ES-I3 (cell line): ENCODE measurements around the gene SERPINA6.
"Not testable (repeated sequence)": the region's sequence is repeated elsewhere in the genome, so short reads cannot be mapped to it uniquely, and the experiment has no call there.

ENCODE experiments used
- H3K36me3 ChIP-seq: 2 replicates; pipeline ENCODE4 v1.6.1; 2013; ENCODE audit warnings: mild to moderate bottlenecking, low read length, control low read depth, moderate library complexity; ENCODE audit not compliant: insufficient read depth
- H3K4me1 ChIP-seq: 2 replicates; pipeline ENCODE4 v1.6.1; 2013; ENCODE audit warnings: mild to moderate bottlenecking, control low read depth, low read length; ENCODE audit not compliant: insufficient read depth
- H3K9ac ChIP-seq: 2 replicates; pipeline ENCODE4 v1.6.1; 2013; ENCODE audit warnings: low read depth, mild to moderate bottlenecking, low read length, moderate library complexity
- H3K9me3 ChIP-seq: 2 replicates; pipeline ENCODE4 v1.6.1; 2013; ENCODE audit warnings: mild to moderate bottlenecking, low read length, moderate library complexity; ENCODE audit not compliant: control insufficient read depth, insufficient read depth

Gene SERPINA6

DNA sequence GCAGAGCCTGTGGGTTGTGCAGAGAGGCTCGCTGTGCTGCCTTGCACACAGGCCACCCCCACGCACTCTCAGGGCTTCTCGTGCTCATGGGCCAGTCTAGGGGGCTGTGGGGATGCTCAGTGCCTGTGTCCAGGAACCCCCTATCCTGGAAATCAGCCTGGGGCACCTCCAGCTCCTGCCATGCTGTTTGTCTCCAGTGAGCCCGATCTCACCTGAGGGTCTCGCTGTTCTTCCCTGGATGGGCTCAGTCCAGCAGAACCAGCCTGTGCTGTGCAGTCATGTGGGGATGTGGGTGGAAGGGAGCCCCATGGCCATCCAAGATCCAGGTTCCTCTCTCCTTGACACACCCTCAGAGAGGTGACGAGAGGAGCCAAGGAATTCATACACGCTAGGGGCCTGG, 38.5 kb upstream of the SERPINA6 start:
- H3K9me3 ChIP-seq: no peaks in the 10 kb centered on the region
- no peak overlapping the region for H3K9ac ChIP-seq
- H3K36me3 ChIP-seq: no peaks in the 10 kb centered on the region
- H3K4me1 ChIP-seq: no peaks in the 10 kb centered on the region

- no peaks in the 10 kb centered on the region for H3K9me3 ChIP-seq
- no peaks in the 10 kb centered on the region for H3K36me3 ChIP-seq
- no peaks in the 10 kb centered on the region for H3K4me1 ChIP-seq
- H3K9ac ChIP-seq: no peak overlapping the region
These were observed 37.9 kb upstream of the SERPINA6 start for GRCh38 chr14:94360945-94361565.

- Histone ChIP-seq H3K9me3 (no peaks in the 10 kb centered on the region), H3K9ac (no peak overlapping the region), H3K36me3 (no peaks in the 10 kb centered on the region; the same call in 1 of the 2 replicates), H3K4me1 (no peaks in the 10 kb centered on the region)
These were observed 34.0 kb upstream of the SERPINA6 start for GRCh38 chr14:94357166-94357565.

DNA sequence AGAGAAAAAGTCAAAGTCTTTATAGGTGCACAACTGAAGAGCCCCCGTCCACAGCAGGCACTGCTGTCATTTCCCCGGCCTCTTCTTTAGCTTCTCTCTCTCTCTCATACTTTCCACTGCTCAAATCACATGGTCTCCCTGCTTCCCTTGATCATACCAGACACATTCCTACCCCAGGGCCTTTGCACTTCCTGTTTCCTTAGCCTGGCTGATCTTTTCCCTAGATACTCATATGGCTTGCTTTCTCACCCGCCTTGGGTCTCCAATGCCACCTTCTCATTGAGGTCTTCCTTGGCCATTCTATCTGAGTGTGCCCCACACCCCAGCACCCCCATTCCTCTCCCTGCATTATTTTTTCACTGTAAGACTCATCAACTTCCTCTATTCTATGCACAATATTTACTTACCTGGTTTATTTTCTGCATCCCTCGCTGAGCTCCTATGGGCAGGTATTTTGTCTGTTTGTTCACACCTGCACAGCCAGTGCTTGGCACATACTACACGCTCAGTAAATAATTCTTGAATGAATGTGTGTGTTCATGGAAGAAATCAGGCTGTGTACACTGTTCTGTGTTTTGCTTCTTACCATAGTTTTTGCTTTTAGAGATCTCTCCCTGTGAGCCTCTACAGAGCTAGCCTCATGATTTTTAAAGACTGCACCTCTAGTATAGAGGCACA, 33.4 kb upstream of the SERPINA6 start:
- no peaks in the 10 kb centered on the region; the same call in 1 of the 2 replicates for H3K36me3 ChIP-seq
- H3K9ac ChIP-seq: no peak overlapping the region
- H3K4me1 ChIP-seq: no peaks in the 10 kb centered on the region
- no peaks in the 10 kb centered on the region for H3K9me3 ChIP-seq

DNA sequence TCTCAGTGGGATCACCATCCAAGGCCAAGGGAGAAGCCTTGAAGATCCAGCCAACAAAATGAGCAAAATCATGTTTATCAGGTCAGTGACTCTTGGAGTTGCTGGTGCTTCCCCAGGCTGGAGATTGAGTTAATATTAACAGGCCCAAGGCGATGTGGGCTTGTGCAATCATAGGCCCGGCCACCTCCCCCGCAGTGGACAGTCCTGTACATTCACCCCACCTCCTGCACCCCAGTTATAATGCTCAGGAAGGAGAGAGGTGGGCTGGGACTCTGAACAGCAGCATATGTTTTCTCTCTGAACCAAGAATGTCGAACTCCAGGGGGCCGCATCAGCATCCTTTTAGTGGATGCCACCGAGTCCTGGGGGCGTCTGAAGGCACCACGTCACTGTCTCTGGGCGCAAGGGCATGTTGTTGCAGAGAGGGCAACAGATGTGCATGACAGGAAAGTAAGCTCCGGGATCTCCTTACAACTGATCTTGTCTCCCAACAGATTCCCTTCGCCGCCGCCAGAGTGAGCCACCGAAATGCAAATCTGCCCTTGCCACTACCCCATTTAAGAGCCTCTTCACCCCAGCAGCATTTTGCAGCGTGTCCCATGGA, 32.2 kb upstream of the SERPINA6 start:
- Histone ChIP-seq H3K9me3 (no peaks in the 10 kb centered on the region), H3K36me3 (no peaks in the 10 kb centered on the region; the same call in 1 of the 2 replicates), H3K9ac (no peak overlapping the region), H3K4me1 (no peaks in the 10 kb centered on the region)

GRCh38 chr14:94354638-94355185, 31.6 kb upstream of the SERPINA6 start:
- H3K4me1 ChIP-seq: no peaks in the 10 kb centered on the region
- H3K36me3 ChIP-seq: no peaks in the 10 kb centered on the region; the same call in 1 of the 2 replicates
- no peaks in the 10 kb centered on the region for H3K9me3 ChIP-seq

GRCh38 chr14:94354190-94354589, 31.1 kb upstream of the SERPINA6 start:
- not testable (repeated sequence) for H3K4me1 ChIP-seq, H3K9me3 ChIP-seq, H3K9ac ChIP-seq, H3K36me3 ChIP-seq

More at GRCh38 chr14:94354638-94355185, 31.6 kb upstream of the SERPINA6 start:
- no peak overlapping the region for H3K9ac ChIP-seq

DNA sequence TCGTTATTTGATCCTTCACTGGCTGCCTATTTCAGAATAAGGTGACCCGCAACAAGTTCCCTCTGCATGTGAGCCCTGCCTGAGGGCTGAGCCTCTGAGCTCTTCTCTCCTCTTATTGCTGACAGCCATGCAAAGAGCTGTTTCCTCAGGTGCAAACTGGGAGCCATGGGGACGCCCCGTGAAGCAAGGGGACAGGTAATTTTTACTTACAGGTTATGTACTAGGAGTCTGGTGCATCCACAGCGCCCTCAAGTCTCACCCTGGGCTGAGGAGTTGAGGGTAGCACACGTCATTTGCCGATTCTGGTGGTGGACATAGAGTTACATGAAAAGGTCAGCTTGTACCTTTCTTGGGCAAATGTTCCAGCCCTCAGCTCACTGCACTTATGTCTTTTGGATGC, 26.1 kb upstream of the SERPINA6 start:
- Histone ChIP-seq H3K9ac (no peak overlapping the region), H3K36me3 (no peaks in the 10 kb centered on the region; the same call in 1 of the 2 replicates), H3K4me1 (no peaks in the 10 kb centered on the region; the same call in 1 of the 2 replicates), H3K9me3 (no peaks in the 10 kb centered on the region)

GRCh38 chr14:94348836-94349235, 25.7 kb upstream of the SERPINA6 start:
- H3K36me3 ChIP-seq: no peaks in the 10 kb centered on the region; the same call in 1 of the 2 replicates
- no peaks in the 10 kb centered on the region for H3K9me3 ChIP-seq
- H3K4me1 ChIP-seq: no peaks in the 10 kb centered on the region; the same call in 1 of the 2 replicates
- no peak overlapping the region for H3K9ac ChIP-seq

DNA sequence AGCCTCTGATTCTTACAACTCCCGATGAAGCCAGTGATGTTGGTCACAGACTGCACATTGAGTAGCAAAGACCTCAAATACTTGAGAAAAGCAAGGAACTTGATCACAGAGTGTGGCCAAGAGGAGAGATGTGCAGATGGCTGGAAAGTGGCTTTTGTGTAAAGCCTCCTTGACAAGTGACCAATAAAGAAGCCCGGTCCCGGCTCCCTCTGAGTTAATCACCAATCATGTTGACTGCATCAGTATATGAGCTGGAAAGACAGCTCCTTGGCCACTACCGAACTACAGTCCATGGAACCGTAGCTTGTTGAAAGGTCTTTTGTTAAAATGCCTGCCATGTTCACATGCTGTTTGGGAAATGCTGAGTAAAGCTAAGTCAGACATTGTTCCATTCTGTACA, 23.7 kb upstream of the SERPINA6 start:
- Histone ChIP-seq H3K9me3 (no peaks in the 10 kb centered on the region), H3K9ac (no peak overlapping the region), H3K36me3 (no peaks in the 10 kb centered on the region), H3K4me1 (no peaks in the 10 kb centered on the region; the same call in 1 of the 2 replicates)

- H3K9me3 ChIP-seq, H3K36me3 ChIP-seq, H3K9ac ChIP-seq, H3K4me1 ChIP-seq: not testable (repeated sequence)
These were observed 23.1 kb upstream of the SERPINA6 start for GRCh38 chr14:94346065-94346786.

DNA sequence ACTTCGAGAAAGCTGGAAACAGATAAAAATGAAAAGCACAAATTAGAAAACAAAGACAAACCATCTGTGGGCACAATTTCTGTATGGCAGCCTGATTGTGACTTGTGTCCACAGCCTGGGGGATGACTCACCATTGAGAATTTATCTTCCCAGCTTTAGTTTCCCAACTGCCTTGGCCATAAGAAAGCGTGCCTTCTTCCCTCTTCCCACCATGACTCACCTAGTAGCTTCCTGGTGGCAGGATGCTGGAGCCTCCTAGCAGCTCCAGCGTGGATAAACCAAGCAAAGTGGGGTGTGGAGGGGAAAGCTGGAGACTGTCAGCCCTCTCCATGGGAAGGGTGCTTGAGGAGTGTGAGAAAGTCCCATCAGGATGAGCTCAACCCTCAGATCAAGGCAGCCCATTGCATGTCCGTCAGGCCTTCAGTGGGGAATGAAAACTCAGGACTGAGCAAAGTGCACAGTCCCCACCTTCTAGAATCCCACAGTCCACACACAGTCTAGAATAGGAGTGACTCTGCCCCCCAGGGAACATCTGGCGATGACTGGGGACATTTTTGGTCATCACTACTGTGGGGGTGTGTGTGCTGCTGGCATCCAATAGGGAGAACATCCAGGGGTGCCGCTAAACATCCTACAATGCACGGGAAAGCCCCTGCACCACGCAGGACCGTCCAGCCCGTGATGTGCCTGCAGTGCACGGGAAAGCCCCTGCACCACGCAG, 22.4 kb upstream of the SERPINA6 start:
- no peaks in the 10 kb centered on the region for H3K36me3 ChIP-seq
- H3K4me1 ChIP-seq: no peaks in the 10 kb centered on the region; the same call in 1 of the 2 replicates
- H3K9me3 ChIP-seq: no peaks in the 10 kb centered on the region
- H3K9ac ChIP-seq: no peak overlapping the region

DNA sequence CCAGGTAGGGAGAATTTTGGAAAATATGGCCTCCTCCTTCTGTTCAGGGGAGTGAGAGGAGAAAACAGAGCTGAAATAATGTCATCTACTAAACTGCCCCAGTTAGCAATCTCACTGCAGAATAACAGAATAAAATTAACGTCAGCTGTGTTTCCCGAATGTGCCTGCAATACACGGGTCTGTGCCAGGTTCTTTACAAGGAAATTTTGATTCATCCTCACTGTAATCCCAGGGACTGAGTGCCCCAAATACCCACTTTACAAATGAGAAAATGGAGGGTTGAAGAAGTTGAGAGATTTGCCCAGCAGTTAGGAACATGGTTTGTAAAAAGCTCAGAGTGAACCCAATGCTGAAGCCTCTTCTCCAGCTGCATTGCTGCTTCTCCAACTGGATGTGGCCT, 21.3 kb upstream of the SERPINA6 start:
- Histone ChIP-seq H3K36me3 (no peaks in the 10 kb centered on the region), H3K4me1 (no peaks in the 10 kb centered on the region; the same call in 1 of the 2 replicates), H3K9ac (no peak overlapping the region), H3K9me3 (no peaks in the 10 kb centered on the region)
